Neuron (in vitro differentiated cells): ENCODE measurements around the gene PTPRG.

Experiments
- H2AFZ ChIP-seq: one replicate; pipeline ENCODE4 v1.6.1; 2013; ENCODE audit warnings: low read depth, mild to moderate bottlenecking, inconsistent platforms, low read length, moderate library complexity
- H3K27me3 ChIP-seq: one replicate; pipeline ENCODE4 v1.6.1; 2013; ENCODE audit warnings: low read length; ENCODE audit not compliant: insufficient read depth
- H3K36me3 ChIP-seq: one replicate; pipeline ENCODE4 v1.6.1; 2013; ENCODE audit warnings: low read length; ENCODE audit not compliant: insufficient read depth
- H3K4me1 ChIP-seq: one replicate; pipeline ENCODE4 v1.6.1; 2013; ENCODE audit warnings: low read length; ENCODE audit not compliant: insufficient read depth
- H3K4me3 ChIP-seq: 2 replicates; pipeline ENCODE4 v1.5.1; 2013; ENCODE audit warnings: mild to moderate bottlenecking, low read length, moderate library complexity
- H3K9me3 ChIP-seq: one replicate; pipeline ENCODE4 v1.6.1; 2013; ENCODE audit warnings: low read length

PTPRG gene

GRCh38 chr3:62101488-62101887 lies 540.1 kb downstream of the PTPRG start:
- H3K9me3 ChIP-seq = no peaks in the 10 kb centered on the region
- peaks cover 15% of the 10 kb centered on the region for H3K4me1 ChIP-seq
- H2AFZ ChIP-seq = no peak overlapping the region
- no peak overlapping the region for H3K4me3 ChIP-seq
- no peaks in the 10 kb centered on the region for H3K36me3 ChIP-seq
- no peaks in the 10 kb centered on the region for H3K27me3 ChIP-seq

GRCh38 chr3:62103531-62103930 lies 542.2 kb downstream of the PTPRG start:
- Histone ChIP-seq H3K27me3 (no peaks in the 10 kb centered on the region), H3K4me3 (no peak overlapping the region), H3K4me1 (peaks cover 15% of the 10 kb centered on the region), H3K9me3 (no peaks in the 10 kb centered on the region), H3K36me3 (no peaks in the 10 kb centered on the region), H2AFZ (no peak overlapping the region)

- H3K36me3 ChIP-seq = no peaks in the 10 kb centered on the region
- H3K4me3 ChIP-seq = no peak overlapping the region
- H2AFZ ChIP-seq = no peak overlapping the region
- H3K27me3 ChIP-seq = no peaks in the 10 kb centered on the region
- H3K4me1 ChIP-seq = peaks cover 5% of the 10 kb centered on the region
- H3K9me3 ChIP-seq = peaks cover 2% of the 10 kb centered on the region
These were observed 548.2 kb downstream of the PTPRG start for GRCh38 chr3:62109534-62109933.

GRCh38 chr3:62110443-62111225 lies 549.3 kb downstream of the PTPRG start:
- peaks cover 5% of the 10 kb centered on the region for H3K4me1 ChIP-seq
- no peaks in the 10 kb centered on the region for H3K27me3 ChIP-seq
- H2AFZ ChIP-seq = no peak overlapping the region

GRCh38 chr3:62113092-62113491 lies 551.7 kb downstream of the PTPRG start:
- H3K4me1 ChIP-seq = peaks cover 5% of the 10 kb centered on the region
- no peaks in the 10 kb centered on the region for H3K27me3 ChIP-seq
- H2AFZ ChIP-seq = no peak overlapping the region
- H3K36me3 ChIP-seq = no peaks in the 10 kb centered on the region
- no peak overlapping the region for H3K4me3 ChIP-seq
- H3K9me3 ChIP-seq = peaks cover 2% of the 10 kb centered on the region

More at GRCh38 chr3:62110443-62111225, 549.3 kb downstream of the PTPRG start:
- Histone ChIP-seq H3K36me3 (no peaks in the 10 kb centered on the region), H3K4me3 (no peak overlapping the region), H3K9me3 (peaks cover 2% of the 10 kb centered on the region)

GRCh38 chr3:62114763-62115162 lies 553.4 kb downstream of the PTPRG start:
- Histone ChIP-seq H3K4me1 (peaks cover 5% of the 10 kb centered on the region), H3K27me3 (no peaks in the 10 kb centered on the region), H3K9me3 (no peaks in the 10 kb centered on the region), H2AFZ (no peak overlapping the region), H3K36me3 (no peaks in the 10 kb centered on the region), H3K4me3 (no peak overlapping the region)

- Histone ChIP-seq H3K9me3 (no peaks in the 10 kb centered on the region), H3K4me1 (no peaks in the 10 kb centered on the region), H3K27me3 (no peaks in the 10 kb centered on the region), H3K4me3 (no peak overlapping the region), H3K36me3 (no peaks in the 10 kb centered on the region), H2AFZ (no peak overlapping the region)
These were observed 556.7 kb downstream of the PTPRG start for GRCh38 chr3:62117903-62118548.

GRCh38 chr3:62119139-62119538 lies 557.8 kb downstream of the PTPRG start:
- Histone ChIP-seq H3K27me3 (no peaks in the 10 kb centered on the region), H3K9me3 (no peaks in the 10 kb centered on the region), H3K36me3 (no peaks in the 10 kb centered on the region), H3K4me3 (no peak overlapping the region), H2AFZ (no peak overlapping the region), H3K4me1 (no peaks in the 10 kb centered on the region)

GRCh38 chr3:62122819-62123218 lies 561.4 kb downstream of the PTPRG start:
- peaks cover 5% of the 10 kb centered on the region for H3K4me1 ChIP-seq
- no peak overlapping the region for H2AFZ ChIP-seq
- H3K36me3 ChIP-seq = no peaks in the 10 kb centered on the region
- H3K9me3 ChIP-seq = no peaks in the 10 kb centered on the region
- H3K27me3 ChIP-seq = no peaks in the 10 kb centered on the region
- no peak overlapping the region for H3K4me3 ChIP-seq

GRCh38 chr3:62125380-62125779 lies 564.0 kb downstream of the PTPRG start:
- Histone ChIP-seq H3K9me3 (no peaks in the 10 kb centered on the region), H2AFZ (no peak overlapping the region), H3K27me3 (no peaks in the 10 kb centered on the region)

GRCh38 chr3:62127116-62127515 lies 565.7 kb downstream of the PTPRG start:
- Histone ChIP-seq H2AFZ (no peak overlapping the region), H3K9me3 (no peaks in the 10 kb centered on the region), H3K4me3 (no peak overlapping the region), H3K4me1 (peaks cover 13% of the 10 kb centered on the region), H3K27me3 (no peaks in the 10 kb centered on the region), H3K36me3 (no peaks in the 10 kb centered on the region)

More at GRCh38 chr3:62125380-62125779, 564.0 kb downstream of the PTPRG start:
- Histone ChIP-seq H3K36me3 (no peaks in the 10 kb centered on the region), H3K4me3 (no peak overlapping the region), H3K4me1 (peaks cover 13% of the 10 kb centered on the region)

GRCh38 chr3:62128051-62128450 lies 566.7 kb downstream of the PTPRG start:
- Histone ChIP-seq H3K27me3 (no peaks in the 10 kb centered on the region), H3K4me1 (peaks cover 13% of the 10 kb centered on the region), H2AFZ (no peak overlapping the region)

GRCh38 chr3:62128681-62129080 lies 567.3 kb downstream of the PTPRG start:
- Histone ChIP-seq H3K4me3 (no peak overlapping the region), H2AFZ (no peak overlapping the region), H3K27me3 (no peaks in the 10 kb centered on the region), H3K36me3 (no peaks in the 10 kb centered on the region), H3K4me1 (peaks cover 13% of the 10 kb centered on the region), H3K9me3 (no peaks in the 10 kb centered on the region)

More at GRCh38 chr3:62128051-62128450, 566.7 kb downstream of the PTPRG start:
- H3K9me3 ChIP-seq = no peaks in the 10 kb centered on the region
- H3K4me3 ChIP-seq = no peak overlapping the region
- H3K36me3 ChIP-seq = no peaks in the 10 kb centered on the region
